Measurements from ENCODE around the gene CELF2. TPM values are rescaled to one million over a fixed set of nuclear protein-coding genes. Genes with fewer than 3 reads are reported as not detected.

CELF2 gene
- total and polyA plus RNA-seq, 9 of the 15 experiments (the other 6 are each of a cell fraction or from before 2014, with no cell fraction given), result 4.0 to 20.3 (median 11.1) TPM

DNA sequence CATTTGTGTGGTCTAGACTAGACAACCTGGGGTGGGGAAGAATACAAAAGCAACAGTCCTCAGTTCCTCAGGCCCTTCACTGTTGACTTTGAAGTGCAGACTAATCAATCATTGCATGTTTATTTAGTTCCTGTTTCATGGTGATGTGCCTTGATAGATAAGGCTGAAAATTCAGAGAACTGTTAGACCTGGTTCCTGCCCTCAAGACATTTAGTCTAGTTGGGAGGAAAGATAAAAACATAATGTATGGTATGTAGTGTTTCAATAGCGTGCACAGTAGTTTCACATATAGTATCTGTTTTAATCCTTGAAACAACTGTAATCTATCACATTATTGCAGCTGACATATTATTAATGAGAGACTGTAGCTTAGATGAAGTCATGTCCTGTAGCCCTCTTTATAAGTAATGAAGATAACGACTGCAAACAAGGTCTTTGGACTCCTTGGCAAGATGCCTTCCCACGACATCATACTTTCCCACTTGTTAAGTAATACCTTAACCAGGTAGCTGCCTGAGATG, 124.0 kb downstream of the CELF2 start (continued):
- TF ChIP-seq, protein P1, sequence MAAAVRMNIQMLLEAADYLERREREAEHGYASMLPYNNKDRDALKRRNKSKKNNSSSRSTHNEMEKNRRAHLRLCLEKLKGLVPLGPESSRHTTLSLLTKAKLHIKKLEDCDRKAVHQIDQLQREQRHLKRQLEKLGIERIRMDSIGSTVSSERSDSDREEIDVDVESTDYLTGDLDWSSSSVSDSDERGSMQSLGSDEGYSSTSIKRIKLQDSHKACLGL (CRISPR knock-in tag; IDR thresholded peaks at IDR 0.05; ENCODE audit: borderline replicate concordance, poor library complexity, severe bottlenecking), result no peak
- TF ChIP-seq ZFP30 (CRISPR knock-in tag; IDR thresholded peaks at IDR 0.05; ENCODE audit: borderline replicate concordance), result no peak
- TF ChIP-seq SMAD4 (CRISPR knock-in tag; conservative IDR thresholded peaks at IDR 0.05), result peak; percentile 100
- no peak for TF ChIP-seq ZNF586 (CRISPR knock-in tag; conservative IDR thresholded peaks at IDR 0.05)
- TF ChIP-seq, protein P2, sequence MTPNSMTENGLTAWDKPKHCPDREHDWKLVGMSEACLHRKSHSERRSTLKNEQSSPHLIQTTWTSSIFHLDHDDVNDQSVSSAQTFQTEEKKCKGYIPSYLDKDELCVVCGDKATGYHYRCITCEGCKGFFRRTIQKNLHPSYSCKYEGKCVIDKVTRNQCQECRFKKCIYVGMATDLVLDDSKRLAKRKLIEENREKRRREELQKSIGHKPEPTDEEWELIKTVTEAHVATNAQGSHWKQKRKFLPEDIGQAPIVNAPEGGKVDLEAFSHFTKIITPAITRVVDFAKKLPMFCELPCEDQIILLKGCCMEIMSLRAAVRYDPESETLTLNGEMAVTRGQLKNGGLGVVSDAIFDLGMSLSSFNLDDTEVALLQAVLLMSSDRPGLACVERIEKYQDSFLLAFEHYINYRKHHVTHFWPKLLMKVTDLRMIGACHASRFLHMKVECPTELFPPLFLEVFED (CRISPR knock-in tag; conservative IDR thresholded peaks at IDR 0.05), result no peak
- peak; percentile 65 for TF ChIP-seq CREM (IDR thresholded peaks at IDR 0.05; ENCODE audit: low read depth)
- TF ChIP-seq FOXJ3 (CRISPR knock-in tag; IDR thresholded peaks at IDR 0.05), result no peak
- TF ChIP-seq MXI1 (IDR thresholded peaks at IDR 0.05; ENCODE audit: low read depth, low read length), result no peak
- TF ChIP-seq XRCC5 (IDR thresholded peaks at IDR 0.05; ENCODE audit: low read depth, low read length), result no peak
- TF ChIP-seq RHOXF2B (CRISPR knock-in tag; conservative IDR thresholded peaks at IDR 0.05), result no peak
- TF ChIP-seq KAT2B (IDR thresholded peaks at IDR 0.05; ENCODE audit: low read depth, low read length), result no peak
- TF ChIP-seq CHCHD3 (CRISPR knock-in tag; IDR thresholded peaks at IDR 0.05), result no peak
- TF ChIP-seq GATAD2A (IDR thresholded peaks at IDR 0.05), result no peak
- no peak for TF ChIP-seq ZNF174 (CRISPR knock-in tag; IDR thresholded peaks at IDR 0.05)
- TF ChIP-seq NONO (IDR thresholded peaks at IDR 0.05; ENCODE audit: low read depth in 2 of 2, low read length in 1 of 2), result no peak
- TF ChIP-seq COPS2 (conservative IDR thresholded peaks at IDR 0.05), result no peak
- TF ChIP-seq SPI1 (IDR thresholded peaks at IDR 0.05; ENCODE audit: borderline replicate concordance, low read depth, low read length), result peak; percentile 61; the same call in 1 of the 2 replicates
- TF ChIP-seq ETV1 (tag; conservative IDR thresholded peaks at IDR 0.05; ENCODE audit: low read depth), result peak; percentile 93
- TF ChIP-seq TAF7 (tag; IDR thresholded peaks at IDR 0.05), result no peak
- TF ChIP-seq NFE2L1 (tag; IDR thresholded peaks at IDR 0.05; ENCODE audit: borderline replicate concordance, low read depth), result no peak
- TF ChIP-seq TCFL5 (CRISPR knock-in tag; conservative IDR thresholded peaks at IDR 0.05), result no peak
- no peak for TF ChIP-seq ZNF140 (CRISPR knock-in tag; IDR thresholded peaks at IDR 0.05)
- TF ChIP-seq, protein P3, sequence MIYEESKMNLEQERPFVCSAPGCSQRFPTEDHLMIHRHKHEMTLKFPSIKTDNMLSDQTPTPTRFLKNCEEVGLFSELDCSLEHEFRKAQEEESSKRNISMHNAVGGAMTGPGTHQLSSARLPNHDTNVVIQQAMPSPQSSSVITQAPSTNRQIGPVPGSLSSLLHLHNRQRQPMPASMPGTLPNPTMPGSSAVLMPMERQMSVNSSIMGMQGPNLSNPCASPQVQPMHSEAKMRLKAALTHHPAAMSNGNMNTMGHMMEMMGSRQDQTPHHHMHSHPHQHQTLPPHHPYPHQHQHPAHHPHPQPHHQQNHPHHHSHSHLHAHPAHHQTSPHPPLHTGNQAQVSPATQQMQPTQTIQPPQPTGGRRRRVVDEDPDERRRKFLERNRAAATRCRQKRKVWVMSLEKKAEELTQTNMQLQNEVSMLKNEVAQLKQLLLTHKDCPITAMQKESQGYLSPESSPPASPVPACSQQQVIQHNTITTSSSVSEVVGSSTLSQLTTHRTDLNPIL (CRISPR knock-in tag; IDR thresholded peaks at IDR 0.05), result no peak
- TF ChIP-seq, protein P4, sequence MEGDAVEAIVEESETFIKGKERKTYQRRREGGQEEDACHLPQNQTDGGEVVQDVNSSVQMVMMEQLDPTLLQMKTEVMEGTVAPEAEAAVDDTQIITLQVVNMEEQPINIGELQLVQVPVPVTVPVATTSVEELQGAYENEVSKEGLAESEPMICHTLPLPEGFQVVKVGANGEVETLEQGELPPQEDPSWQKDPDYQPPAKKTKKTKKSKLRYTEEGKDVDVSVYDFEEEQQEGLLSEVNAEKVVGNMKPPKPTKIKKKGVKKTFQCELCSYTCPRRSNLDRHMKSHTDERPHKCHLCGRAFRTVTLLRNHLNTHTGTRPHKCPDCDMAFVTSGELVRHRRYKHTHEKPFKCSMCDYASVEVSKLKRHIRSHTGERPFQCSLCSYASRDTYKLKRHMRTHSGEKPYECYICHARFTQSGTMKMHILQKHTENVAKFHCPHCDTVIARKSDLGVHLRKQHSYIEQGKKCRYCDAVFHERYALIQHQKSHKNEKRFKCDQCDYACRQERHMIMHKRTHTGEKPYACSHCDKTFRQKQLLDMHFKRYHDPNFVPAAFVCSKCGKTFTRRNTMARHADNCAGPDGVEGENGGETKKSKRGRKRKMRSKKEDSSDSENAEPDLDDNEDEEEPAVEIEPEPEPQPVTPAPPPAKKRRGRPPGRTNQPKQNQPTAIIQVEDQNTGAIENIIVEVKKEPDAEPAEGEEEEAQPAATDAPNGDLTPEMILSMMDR (IDR thresholded peaks at IDR 0.05 in 2 of 3, conservative IDR thresholded peaks at IDR 0.05 in 1 of 3; ENCODE audit: insufficient read depth in 2 of 3, low read depth in 1 of 3, low read length in 3 of 3), result no peak
- TF ChIP-seq ZNF263 (CRISPR knock-in tag; IDR thresholded peaks at IDR 0.05; ENCODE audit: borderline replicate concordance), result no peak
- TF ChIP-seq PRPF4 (IDR thresholded peaks at IDR 0.05; ENCODE audit: insufficient read depth, low read depth, low read length, poor library complexity, severe bottlenecking), result no peak

Measured in K562 (cell line).